Stomach (tissue), 9 donors: Measurements from ENCODE around the gene ANKRD53. TPM values are rescaled to one million over a fixed set of nuclear protein-coding genes. Genes with fewer than 3 reads are reported as not detected.

Experiments used
- DNase-seq, 2 donors: peaks; one replicate each; pipeline versions ENCODE4 v3.0.0 to v3.0.0-alpha.2; 2013 to 2019
- H3K27ac ChIP-seq, 5 donors: fragments of 200-600 bp in 4 of 5; sonication (generic) in 4 of 5; one replicate each; pipeline ENCODE4 v1.5.1; 2013 to 2019; ENCODE audit warnings: mild to moderate bottlenecking in 1 of 5, moderate library complexity in 1 of 5
- H3K27me3 ChIP-seq, 3 donors: fragments of 200-600 bp; sonication (generic); one replicate each; pipeline ENCODE4 v1.5.1; 2017 to 2019; ENCODE audit warnings: mixed run types in 1 of 3
- H3K36me3 ChIP-seq, 4 donors: fragments of 200-600 bp; sonication (generic); 1 replicate in 3 of 4; 2 replicates in 1 of 4; pipeline ENCODE4 v1.5.1; 2016 to 2019
- H3K4me1 ChIP-seq, 4 donors: fragments of 200-600 bp; sonication (generic); one replicate each; pipeline ENCODE4 v1.5.1; 2016 to 2019
- H3K4me3 ChIP-seq, 4 donors: fragments of 200-600 bp; sonication (generic) in 3 of 4; one replicate each; pipeline ENCODE4 v1.5.1; 2016 to 2019; ENCODE audit warnings: mild to moderate bottlenecking in 1 of 4
- H3K9me3 ChIP-seq, 4 donors: fragments of 200-600 bp; sonication (generic); one replicate each; pipeline ENCODE4 v1.5.1; 2016 to 2019
- EP300 ChIP-seq: sonication (generic); formaldehyde crosslinking; IDR thresholded peaks from one replicate; pipeline ENCODE4 v1.6.1; 2017; ENCODE audit warnings: antibody characterized with exemption
- POLR2A ChIP-seq, 4 donors: fragments of 450-650 bp; IDR thresholded peaks; one replicate each; pipeline ENCODE4 v1.6.1; 2016; ENCODE audit warnings: antibody characterized with exemption in 4 of 4, control low read depth in 2 of 4, mild to moderate bottlenecking in 1 of 4, moderate library complexity in 1 of 4
- POLR2AphosphoS5 ChIP-seq, 3 donors: sonication (generic); formaldehyde crosslinking; IDR thresholded peaks; one replicate each; pipeline ENCODE4 v1.6.1; 2016; ENCODE audit warnings: antibody characterized with exemption in 3 of 3
- WGBS, 5 donors: extraction: QIAGEN DNeasy Blood & Tissue Kit in 3 of 5; methylation state at CpG; one replicate each; pipeline versions ENCODE4 v1.1.5 to v1.1.7; 2013 to 2018; 5-methylcytosine and 5-hydroxymethylcytosine counted together
- intact Hi-C: fragments of 100-400 bp; cut with DNase I; formaldehyde crosslinking; loops from one replicate; pipeline ENCODE4 v1.15.1; 2023; ENCODE audit warnings: low total_unique reads
- polyA plus RNA-seq, 3 donors: library from polyadenylated mRNA; stranded (reverse); fragments of 200-250 nt; gene quantifications; one replicate each; pipeline ENCODE4 v1.2.3, GENCODE V29; 2013
- total RNA-seq, 5 donors: library from RNA; depleted of rRNA; stranded (reverse); fragments of >200 nt; gene quantifications; one replicate each; pipeline versions ENCODE4 v1.1.0 to v1.2.3, GENCODE V29; 2014 to 2016
- TF ChIP-seq, protein P1 (sequence below), 7 experiments: fragments of 450-650 bp in 4 of 7; fragments of 200-600 bp in 3 of 7; sonication (generic) in 3 of 7; IDR thresholded peaks; one replicate each; pipeline ENCODE4 v1.5.1; 2016 to 2019; ENCODE audit warnings: antibody characterized with exemption in 7 of 7, control low read depth in 2 of 7, mild to moderate bottlenecking in 1 of 7
- donor health status: healthy with polysubstance abuse.
- donor health status: Bipolar disorder and iron deficiency.
- donor health status: healthy.

Gene ANKRD53
- total and polyA plus RNA-seq, 8 donors = 0.45 to 2.3 (median 1.1) TPM; not detected in 4

DNA sequence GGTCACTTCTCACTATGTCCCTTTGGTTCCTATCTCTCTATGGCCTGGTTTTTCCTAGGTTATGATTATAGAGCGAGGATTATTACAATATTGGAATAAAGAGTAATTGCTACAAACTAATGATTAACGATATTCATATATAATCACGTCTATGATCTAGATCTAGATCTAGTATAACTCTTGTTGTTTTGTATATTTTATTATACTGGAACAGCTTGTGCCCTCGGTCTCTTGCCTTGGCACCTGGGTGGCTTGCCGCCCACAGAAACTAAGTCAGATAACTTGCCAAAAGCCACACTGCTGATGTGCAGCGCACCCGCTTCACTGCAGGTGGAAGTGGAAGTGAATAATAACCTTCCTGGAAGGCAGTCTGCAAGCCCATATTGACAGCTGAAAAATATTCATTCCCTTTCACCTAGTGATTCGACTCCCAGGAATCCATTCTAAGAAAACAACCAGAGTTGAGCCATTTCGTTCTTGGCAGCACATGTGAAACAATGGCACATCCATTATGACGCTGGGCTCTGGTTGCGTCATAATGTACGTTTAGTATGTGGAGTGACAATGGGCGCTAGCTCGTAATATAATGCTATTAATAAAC lies 725 bp upstream of the ANKRD53 start:
- 16 to 31% (median 21%) methylated on average over 14 of the region's 14 CpGs for WGBS, 5 donors
- peaks cover 11 to 29% (median 22%) of the 10 kb centered on the region in 4 donors for H3K4me1 ChIP-seq
- TF ChIP-seq EP300 (no peak), POLR2AphosphoS5 (IDR thresholded peaks at IDR 0.05) (peak; percentile 27 to 72 (median 65)), POLR2A (IDR thresholded peaks at IDR 0.05) (no peak)
- TF ChIP-seq, protein P1, sequence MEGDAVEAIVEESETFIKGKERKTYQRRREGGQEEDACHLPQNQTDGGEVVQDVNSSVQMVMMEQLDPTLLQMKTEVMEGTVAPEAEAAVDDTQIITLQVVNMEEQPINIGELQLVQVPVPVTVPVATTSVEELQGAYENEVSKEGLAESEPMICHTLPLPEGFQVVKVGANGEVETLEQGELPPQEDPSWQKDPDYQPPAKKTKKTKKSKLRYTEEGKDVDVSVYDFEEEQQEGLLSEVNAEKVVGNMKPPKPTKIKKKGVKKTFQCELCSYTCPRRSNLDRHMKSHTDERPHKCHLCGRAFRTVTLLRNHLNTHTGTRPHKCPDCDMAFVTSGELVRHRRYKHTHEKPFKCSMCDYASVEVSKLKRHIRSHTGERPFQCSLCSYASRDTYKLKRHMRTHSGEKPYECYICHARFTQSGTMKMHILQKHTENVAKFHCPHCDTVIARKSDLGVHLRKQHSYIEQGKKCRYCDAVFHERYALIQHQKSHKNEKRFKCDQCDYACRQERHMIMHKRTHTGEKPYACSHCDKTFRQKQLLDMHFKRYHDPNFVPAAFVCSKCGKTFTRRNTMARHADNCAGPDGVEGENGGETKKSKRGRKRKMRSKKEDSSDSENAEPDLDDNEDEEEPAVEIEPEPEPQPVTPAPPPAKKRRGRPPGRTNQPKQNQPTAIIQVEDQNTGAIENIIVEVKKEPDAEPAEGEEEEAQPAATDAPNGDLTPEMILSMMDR (IDR thresholded peaks at IDR 0.05) = peak in 1 of 7 experiments; percentile 65
- peak overlapping the region; percentile 66 to 93 (median 87) for H3K27ac ChIP-seq
- H3K27me3 ChIP-seq = peaks cover 0 to 13% (median 0%) of the 10 kb centered on the region in 3 donors
- peak overlapping the region; percentile 55 to 64 (median 57) for H3K4me3 ChIP-seq
- peak; percentile 49 to 70 for DNase-seq
- H3K9me3 ChIP-seq = no peaks in the 10 kb centered on the region
- intact Hi-C loops = no loop called here
- peaks cover 0 to 14% (median 3%) of the 10 kb centered on the region in 4 donors for H3K36me3 ChIP-seq

DNA sequence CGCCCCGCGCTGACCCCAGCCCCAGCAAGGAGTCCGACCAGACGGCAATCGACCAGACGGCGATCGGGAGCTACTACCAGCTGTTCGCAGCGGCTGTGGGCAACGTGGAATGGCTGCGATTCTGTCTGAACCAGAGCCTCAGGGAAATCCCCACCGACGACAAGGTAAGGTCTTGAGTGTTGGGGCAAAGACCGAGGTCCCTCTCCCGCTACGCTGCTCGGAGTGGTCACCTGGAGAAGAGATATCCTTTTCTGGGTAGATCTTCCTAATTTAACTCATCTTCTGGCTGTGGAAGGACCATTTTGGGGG lies 704 bp downstream of the ANKRD53 start:
- DNase-seq = no peak
- TF ChIP-seq POLR2A (IDR thresholded peaks at IDR 0.05) (no peak), POLR2AphosphoS5 (IDR thresholded peaks at IDR 0.05) (no peak), EP300 (no peak)
- TF ChIP-seq, protein P1 (IDR thresholded peaks at IDR 0.05) = no peak
- Histone ChIP-seq H3K27ac (peak overlapping the region in 4 of 5 donors; percentile 86 to 93 (median 88)), H3K4me3 (peak overlapping the region; percentile 55 to 64 (median 57)), H3K36me3 (peaks cover 0 to 20% (median 9%) of the 10 kb centered on the region in 4 donors), H3K27me3 (peaks cover 0 to 13% (median 0%) of the 10 kb centered on the region in 3 donors), H3K4me1 (peaks cover 11 to 29% (median 22%) of the 10 kb centered on the region in 4 donors), H3K9me3 (no peaks in the 10 kb centered on the region)
- intact Hi-C loops = no loop called here
- WGBS, 5 donors = 28 to 52% (median 29%) methylated on average over 10 to 19 of the region's 19 CpGs

GRCh38 chr2:70979626-70980025 lies 1.2 kb downstream of the ANKRD53 start:
- Histone ChIP-seq H3K36me3 (peaks cover 0 to 23% (median 10%) of the 10 kb centered on the region in 4 donors), H3K27me3 (peaks cover 0 to 13% (median 0%) of the 10 kb centered on the region in 3 donors), H3K9me3 (no peaks in the 10 kb centered on the region), H3K27ac (peak overlapping the region in 3 of 5 donors; percentile 86 to 93 (median 88)), H3K4me3 (no peak overlapping the region), H3K4me1 (peaks cover 11 to 32% (median 24%) of the 10 kb centered on the region in 4 donors)
- intact Hi-C loops = no loop called here
- TF ChIP-seq, protein P1 (IDR thresholded peaks at IDR 0.05) = no peak
- no peak for TF ChIP-seq POLR2AphosphoS5 (IDR thresholded peaks at IDR 0.05)
- no peak for TF ChIP-seq POLR2A (IDR thresholded peaks at IDR 0.05)
- no peak for TF ChIP-seq EP300
- 90 to 94% (median 92%) methylated on average over 4 to 9 of the region's 9 CpGs for WGBS, 5 donors
- DNase-seq = no peak

DNA sequence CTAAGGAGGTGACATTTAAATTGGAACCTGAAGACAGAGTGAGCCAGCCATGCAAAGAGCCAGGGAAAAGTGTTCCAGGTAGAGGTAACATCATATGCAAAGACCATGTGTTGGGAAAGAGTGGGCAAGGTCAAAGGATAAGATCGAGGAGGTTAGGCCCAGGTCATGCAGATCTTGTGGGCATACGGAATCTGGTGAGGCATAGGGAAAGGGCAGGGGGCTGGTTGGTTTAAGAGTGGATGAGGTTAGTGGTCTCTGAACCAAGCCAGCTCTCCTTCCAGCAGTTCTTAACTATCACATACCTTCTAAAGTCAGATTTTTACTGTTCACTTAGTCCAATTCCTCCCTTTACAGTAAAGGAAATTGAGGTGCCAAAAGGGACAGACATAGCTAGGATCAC lies 3.0 kb downstream of the ANKRD53 start:
- Histone ChIP-seq H3K4me1 (peaks cover 14 to 40% (median 27%) of the 10 kb centered on the region in 4 donors), H3K27ac (no peak overlapping the region), H3K27me3 (peaks cover 0 to 8% (median 0%) of the 10 kb centered on the region in 3 donors), H3K36me3 (peaks cover 6 to 41% (median 24%) of the 10 kb centered on the region in 4 donors), H3K4me3 (no peak overlapping the region), H3K9me3 (no peaks in the 10 kb centered on the region)
- TF ChIP-seq, protein P1 (IDR thresholded peaks at IDR 0.05) = no peak
- no peak for TF ChIP-seq POLR2AphosphoS5 (IDR thresholded peaks at IDR 0.05)
- TF ChIP-seq POLR2A (IDR thresholded peaks at IDR 0.05) = no peak
- no peak for TF ChIP-seq EP300
- WGBS, 5 donors = 77 to 86% (median 82%) methylated on average over 2 of the region's 2 CpGs
- DNase-seq = no peak
- intact Hi-C loops = no loop called here
